Raji (cell line): ENCODE measurements around the gene MED8.
A peak's percentile ranks its signal among the peaks of the same experiment; 100 is the strongest.

Experiments used
- POLR2A ChIP-seq: IDR thresholded peaks from 2 replicates; pipeline ENCODE4 v1.6.1; 2011; ENCODE audit warnings: low read depth, low read length, control low read depth; ENCODE audit not compliant: insufficient read depth

The MED8 gene, protein sequence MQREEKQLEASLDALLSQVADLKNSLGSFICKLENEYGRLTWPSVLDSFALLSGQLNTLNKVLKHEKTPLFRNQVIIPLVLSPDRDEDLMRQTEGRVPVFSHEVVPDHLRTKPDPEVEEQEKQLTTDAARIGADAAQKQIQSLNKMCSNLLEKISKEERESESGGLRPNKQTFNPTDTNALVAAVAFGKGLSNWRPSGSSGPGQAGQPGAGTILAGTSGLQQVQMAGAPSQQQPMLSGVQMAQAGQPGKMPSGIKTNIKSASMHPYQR

DNA sequence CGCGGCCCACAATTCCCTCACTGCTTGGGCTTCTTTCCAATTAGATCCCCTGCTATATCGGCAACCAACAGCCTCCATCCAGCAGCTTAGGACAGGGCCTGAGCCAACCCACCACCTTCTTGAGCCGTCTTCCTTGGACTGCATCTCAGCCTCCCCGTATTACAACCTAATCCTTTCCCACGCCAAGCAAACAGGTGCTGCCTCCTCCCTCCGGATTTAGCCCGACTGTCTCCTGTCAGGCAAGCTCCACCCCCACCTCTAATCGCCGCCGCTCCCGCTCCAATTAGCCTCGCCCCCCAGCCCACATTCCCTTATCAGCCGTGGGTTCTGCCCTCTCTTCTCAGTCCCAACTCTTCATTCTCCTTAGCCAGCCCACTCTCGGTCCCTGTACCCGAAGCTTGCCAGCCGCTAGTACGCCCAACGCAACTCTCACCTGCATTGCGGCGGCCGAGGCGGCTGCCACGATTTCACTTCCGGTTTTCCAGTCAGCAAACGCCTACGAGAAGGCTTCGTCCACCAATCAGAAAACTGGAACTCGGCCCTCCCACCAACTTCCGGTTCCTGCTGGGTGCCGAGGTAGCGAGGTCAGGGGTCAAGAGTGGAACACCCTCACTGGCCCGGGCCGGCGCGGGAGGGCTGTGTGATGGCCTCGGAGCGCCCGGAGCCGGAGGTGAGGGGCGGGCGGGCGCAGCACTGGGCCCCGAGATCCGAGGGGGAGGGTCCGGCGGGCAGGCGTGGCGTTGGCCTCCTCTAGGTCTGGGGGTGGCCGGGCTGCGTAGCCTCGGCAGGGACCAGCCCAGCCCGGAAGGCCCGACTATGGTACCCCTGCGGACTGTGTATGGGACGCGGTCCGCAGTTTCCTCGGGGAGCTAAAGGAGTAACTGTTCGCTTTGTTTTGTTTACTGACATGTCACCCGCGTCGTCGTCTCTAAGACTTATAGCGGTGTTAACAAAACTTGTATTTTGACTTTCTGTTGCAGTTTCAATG is at the start of gene MED8, which contains the start of gene SZT2:
MED8 (minus strand) TSS at position 475 of the 988 bp plus-strand sequence; CDS start at position 439, 36 bp downstream.
SZT2 (plus strand) TSS at position 574 of the 988 bp plus-strand sequence; CDS start at position 644, 70 bp downstream.
- TF ChIP-seq POLR2A = peak; percentile 89

DNA sequence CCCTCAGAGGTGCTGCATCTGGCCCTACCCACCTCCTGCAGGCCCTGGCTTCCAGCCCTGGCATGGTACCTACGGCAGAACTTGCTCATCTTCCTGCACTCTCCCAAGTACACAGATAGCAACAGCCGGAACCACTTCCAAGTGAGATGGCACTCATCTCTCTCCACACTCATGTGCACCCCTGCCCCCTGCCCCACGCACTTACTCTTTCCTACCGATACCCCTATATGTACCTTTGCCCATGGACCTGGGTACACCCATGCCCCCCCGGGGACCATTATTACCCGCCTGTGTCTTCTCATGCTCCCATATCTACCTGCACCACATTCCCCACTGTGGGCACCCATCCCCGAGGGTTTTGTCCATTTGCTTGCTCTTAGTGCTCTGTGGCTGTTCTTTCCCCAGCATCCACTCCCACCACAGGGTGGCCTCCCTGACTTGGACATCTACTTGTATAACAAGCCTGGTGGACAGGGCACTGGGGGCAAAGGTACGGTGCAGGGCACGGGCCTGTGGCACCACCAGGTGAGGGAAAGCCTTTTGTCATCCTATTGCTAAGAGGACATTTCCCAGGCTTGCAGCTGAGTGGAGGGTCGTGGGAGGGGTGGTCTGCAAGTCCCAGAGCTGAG is 49.5 kb upstream of the MED8 start:
- no peak for TF ChIP-seq POLR2A

DNA sequence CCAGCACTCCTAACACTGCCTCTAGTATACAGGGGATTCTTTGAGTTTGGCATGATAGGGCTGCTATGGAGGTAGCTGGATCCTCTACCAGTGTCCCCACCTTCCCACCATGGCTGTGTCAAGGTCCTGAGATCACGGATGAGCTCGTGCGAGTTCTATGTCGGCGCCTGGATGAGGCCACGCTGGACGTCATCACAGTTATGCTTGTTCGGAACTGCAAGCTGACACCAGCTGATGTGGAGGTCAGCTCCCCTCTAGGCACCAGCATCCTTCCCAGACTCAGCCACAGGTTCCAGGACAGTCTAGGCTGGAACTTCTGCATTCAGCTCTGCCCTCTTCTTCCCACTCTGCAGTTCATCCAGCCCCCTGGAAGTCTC is 49.0 kb upstream of the MED8 start:
- no peak for TF ChIP-seq POLR2A

DNA sequence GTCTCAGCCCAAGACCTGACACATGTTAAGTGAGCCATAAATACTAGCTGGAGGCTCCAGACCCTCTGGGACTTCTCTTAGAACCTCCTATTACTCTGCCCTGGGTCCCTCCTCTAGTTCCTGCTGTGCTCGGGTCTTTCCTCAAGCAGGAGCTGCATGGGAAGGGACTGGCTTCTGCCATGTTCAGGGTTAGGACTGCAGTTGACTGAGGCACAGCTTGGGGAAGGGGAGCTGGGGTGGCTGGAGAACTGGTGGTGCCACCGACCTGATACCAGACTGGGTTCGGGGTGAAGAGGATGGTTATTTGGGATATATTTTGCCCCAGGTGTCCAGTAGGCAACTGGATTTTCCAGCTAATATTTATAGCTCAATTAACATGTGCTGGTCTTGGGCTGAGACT is 48.4 kb upstream of the MED8 start:
- TF ChIP-seq POLR2A = no peak

DNA sequence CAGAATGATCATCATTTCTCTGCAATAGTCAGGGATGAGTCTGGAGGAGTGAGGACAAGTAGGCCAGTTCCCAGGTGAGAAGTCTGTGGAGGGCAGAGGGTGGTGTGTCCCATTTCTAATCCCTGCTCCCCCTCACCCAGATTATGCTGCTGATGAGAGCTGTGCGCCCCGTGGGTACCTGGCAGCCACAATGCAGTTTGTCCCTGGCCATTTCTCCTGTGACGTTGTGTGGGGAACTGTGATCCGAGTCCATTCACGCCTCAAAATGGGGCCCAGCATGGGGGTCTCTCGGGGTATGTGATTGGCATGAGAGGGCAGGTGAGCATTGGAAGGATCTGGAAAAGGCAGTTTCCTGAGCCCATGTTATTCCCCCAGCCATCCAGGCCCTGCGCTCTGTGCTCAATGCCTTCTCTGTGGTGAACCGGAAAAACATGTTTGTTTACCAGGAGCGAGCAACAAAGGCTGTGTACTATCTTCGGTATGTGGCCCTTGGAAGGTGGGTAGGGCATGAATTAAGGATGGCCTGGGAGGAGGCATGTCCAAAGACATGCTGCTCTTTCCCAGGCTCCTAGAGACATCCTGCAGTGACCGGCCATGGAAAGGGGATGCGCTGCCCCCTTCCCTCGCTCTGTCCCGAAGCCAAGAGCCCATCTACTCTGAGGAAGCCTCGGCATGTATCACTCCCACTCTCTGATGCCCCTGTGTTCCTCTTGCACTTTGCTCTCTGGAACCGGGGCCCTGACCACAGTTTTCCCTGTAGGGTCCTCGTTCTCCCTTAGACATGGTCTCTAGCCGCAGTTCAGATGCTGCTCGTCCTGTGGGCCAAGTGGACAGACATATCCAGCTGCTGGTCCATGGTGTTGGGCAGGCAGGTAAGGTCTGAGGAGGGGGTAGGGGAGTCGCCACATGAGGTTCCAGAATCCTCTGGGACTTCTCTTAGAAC is 47.7 kb upstream of the MED8 start:
- TF ChIP-seq POLR2A = no peak

DNA sequence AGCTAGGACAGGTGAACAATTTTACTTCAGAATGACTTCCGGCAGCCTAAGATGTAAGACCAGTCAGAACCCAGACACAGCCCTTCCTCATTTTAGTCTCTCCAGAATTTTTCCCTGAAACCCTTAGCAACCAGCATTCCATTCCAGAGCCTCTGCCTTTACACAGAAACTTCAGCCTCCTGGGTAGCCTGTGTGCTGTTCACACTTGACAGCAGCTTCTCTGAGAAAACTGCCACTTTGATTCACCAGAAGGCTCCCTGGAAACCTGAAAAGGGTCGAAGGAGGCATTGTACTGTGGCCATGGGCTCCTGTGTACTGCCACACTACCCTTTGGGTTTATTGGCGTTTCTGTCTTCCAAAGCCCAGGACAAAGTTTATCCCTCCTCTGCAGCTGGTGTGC is 46.8 kb upstream of the MED8 start:
- no peak for TF ChIP-seq POLR2A

DNA sequence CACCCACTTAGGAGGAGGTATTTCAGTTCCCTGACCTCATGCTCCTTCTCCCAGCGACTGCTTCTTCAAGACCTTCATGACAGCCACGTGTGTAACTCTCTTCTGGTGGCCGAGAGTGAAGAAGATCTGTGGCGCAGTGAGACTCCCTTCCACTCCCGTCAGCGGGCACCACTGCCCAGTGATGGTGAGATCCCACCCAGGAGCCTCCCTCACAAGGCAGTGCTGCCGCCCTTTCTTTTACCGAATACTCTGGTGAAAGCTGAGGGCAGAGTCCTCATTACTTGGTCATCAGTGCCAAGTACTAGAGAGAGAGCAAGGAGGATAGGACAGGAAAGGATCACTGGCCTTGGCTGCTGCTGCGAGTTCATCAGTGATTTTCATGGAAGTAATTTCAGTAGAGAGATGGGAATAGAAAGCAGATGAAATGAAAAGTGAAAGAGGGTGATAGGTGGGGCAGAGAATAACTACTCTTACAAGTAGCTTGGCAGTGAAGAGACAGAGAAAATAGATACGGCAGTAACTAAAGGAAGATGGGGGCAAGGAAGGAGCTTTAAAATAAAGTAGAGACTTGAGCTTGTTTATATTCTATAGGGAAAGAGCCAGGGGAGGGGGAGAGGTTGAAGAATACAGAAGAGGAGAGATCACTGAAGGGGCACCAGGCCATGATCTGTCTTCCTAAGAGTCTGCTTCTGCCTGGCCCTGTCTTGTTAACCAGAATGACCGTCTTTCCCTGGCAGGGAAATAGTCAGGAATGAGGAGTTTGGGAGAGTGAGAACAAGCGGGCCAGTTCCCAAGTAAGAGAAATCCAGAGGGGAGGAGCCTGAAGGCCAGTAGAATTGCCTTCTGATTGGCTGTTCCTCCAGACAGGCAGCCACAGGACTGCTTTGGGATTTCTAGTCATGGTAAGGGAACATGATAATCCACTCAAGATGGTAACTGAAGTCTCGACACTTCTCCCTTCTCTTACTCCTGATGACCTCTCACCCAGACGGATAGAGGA is 45.8 kb upstream of the MED8 start:
- no peak for TF ChIP-seq POLR2A

DNA sequence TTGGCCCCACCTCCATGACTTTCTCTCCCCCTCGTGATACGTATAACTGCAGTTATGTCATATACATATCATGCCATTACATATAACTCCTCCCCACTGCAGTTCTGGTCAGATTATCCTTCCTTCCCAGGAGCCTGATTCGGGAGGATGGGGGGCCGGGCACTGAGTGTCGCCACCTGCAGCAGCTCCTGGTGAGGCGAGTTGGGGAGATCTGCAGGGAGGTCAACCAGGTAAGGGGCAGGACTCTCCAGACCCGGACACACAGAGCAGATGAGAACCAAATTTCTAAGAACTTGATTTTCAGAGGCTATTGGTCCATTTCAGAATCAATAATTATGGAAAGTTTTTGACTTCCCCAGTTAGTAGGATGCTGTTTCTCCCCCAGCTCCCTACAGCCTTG is 44.7 kb upstream of the MED8 start:
- no peak for TF ChIP-seq POLR2A

DNA sequence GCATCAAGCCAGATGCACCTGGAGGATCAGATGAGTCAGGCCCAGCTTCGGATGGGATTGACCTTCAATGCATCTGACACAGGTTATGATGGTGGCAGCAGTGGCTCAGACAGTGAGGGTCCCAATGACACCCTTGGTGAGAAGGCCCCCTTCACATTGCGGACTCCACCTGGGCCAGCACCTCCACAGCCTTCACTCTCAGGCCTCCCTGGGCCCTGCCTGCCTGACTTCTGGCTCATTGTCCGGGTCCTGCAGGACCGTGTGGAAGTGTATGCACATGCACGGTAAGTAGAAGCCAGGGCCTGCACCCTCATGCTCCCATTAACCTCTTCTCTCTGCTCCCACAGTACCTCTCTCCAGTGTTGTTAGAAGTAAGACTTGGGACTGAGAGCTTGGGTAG is 43.3 kb upstream of the MED8 start:
- TF ChIP-seq POLR2A = no peak

DNA sequence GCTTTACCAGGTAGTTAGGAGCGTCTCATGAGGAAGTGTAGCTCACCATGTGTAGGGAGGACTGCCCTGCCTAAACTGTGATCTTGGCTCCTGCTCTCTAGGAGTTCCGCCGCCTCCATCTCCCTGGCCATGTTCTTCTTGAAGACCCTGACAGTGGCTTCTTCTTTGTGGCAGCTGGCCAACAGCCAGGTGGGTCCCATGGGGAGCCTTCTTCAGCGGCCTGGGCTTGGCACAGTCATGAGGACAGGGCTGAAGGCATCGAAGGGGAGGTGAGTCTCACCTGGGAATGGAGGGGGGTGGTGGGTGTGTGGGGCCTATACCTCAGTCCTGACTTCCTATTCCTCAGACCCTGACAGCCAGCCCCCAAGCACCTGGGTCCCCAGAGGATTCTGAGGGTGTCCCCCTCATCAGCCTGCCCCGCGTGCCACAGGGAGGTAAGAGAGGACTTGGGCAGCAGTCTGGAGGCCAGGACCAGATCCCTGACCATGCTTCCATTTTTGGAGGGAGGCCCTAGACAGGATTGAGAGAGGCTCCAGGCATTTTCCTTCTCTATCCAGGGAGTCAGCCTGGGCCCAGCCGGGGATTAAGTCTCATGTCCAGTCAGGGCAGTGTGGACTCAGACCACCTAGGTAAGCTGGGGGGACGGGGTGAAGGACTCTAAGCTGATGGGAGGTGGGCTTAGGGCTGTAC is 42.7 kb upstream of the MED8 start:
- no peak for TF ChIP-seq POLR2A

DNA sequence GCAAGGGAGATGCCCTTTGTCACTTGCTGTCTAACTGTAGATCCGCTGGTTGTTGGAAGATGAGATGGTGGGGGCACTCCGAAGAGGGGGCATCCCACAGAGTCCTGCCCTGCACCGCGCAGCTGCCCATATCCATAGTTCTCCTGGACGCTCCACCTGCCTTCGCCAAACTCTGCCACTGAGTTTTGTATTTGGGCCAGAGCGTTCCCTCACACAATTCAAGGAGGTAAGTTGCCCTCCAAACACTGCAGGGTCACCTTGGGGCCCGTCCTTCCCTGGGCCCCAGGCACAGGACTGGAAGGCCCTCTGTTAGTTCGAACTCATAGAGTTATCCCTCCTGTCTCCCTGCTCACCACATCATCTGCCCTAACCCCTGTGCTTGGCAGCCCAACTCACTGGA is 42.1 kb upstream of the MED8 start:
- no peak for TF ChIP-seq POLR2A

DNA sequence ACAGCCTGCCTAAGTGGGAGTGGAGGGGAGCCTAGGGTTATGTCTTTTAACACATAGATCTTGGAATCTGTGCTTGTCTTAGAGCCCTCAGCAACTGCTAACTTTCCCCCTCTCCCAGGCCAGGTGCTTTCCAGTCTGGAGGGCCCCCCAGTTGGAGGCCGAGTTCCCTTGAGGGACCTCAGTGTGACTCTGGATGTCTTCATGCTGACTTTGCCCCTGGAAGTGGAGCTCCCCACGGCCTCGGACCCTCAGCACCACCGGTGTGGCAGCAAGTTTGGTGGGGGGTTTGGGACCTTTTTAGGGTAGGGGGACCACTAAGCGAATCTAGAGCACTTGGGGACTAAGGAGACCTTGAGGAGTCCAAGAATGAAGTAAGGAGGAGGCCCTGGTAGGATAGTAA is 41.2 kb upstream of the MED8 start:
- TF ChIP-seq POLR2A = no peak

DNA sequence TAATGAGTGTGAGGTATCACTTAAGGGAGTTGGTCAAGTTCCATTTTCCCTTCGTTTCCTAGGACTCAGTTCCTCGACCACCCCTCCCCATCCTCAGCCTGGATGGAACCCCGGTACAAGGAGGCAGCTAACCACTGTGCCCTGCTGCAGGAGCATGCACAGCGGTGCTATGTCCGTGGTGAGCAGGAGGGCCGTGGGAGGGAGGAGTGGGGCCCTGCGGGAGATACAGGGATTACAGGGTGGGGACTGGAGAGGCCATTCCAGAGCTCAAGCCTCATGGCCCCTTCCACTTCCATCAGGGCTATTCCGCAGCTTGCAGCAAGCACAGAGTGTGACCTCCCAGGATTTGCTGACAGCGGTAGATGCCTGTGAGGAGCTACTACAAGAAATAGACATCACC is 38.3 kb upstream of the MED8 start:
- TF ChIP-seq POLR2A = no peak

DNA sequence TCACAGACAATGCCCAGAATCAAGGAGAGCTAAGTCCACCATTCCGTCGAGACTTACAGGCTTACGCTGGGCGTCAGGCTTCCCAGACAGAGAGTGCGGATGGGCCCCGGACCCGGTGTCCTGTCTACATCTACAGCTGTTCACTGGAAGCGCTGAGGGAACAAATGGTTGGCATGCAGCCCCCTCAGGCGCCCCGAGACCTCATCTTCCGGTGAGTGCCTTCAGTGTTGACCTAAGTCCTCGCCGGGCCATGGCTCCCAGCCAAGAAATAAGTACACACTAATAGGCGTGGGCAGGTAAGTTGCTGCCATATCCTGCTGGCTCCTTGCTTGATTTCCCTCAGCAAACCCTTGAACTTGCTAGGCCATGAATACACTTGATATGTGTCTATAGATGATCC is 37.9 kb upstream of the MED8 start:
- TF ChIP-seq POLR2A = no peak
